A673 (cell line): Measurements from ENCODE around the gene TOP3B.

Experiments used
- CTCF ChIP-seq: fragments of 300-800, 200-600 bp; sonication (generic); conservative IDR thresholded peaks from 2 replicates; pipeline ENCODE4 v1.5.1; 2017; ENCODE audit warnings: low read depth, mild to moderate bottlenecking, antibody characterized with exemption, low read length, moderate library complexity, mixed read lengths
- EZH2 ChIP-seq: fragments of 200-600 bp; sonication (generic); IDR thresholded peaks from 2 replicates; pipeline ENCODE4 v1.6.1; 2017; ENCODE audit warnings: borderline replicate concordance, low read depth, mild to moderate bottlenecking, mixed read lengths, antibody characterized with exemption, low read length; ENCODE audit not compliant: poor library complexity, severe bottlenecking

GRCh38 chr22:21919526-21920307 lies 62.9 kb downstream of the TOP3B start:
- TF ChIP-seq EZH2 (no peak), CTCF (no peak)
